Endodermal cell (in vitro differentiated cells): ENCODE measurements around the gene NLRP3. TPM values are rescaled to one million over a fixed set of nuclear protein-coding genes. Genes with fewer than 3 reads are reported as not detected.
A peak's percentile ranks its signal among the peaks of the same experiment; 100 is the strongest.

Source experiments
- DNase-seq: peaks from one replicate; pipeline ENCODE4 v3.0.0-alpha.2; 2017
- H3K27ac ChIP-seq: 2 replicates; pipeline ENCODE4 v1.5.1; 2013; ENCODE audit warnings: mild to moderate bottlenecking, low read depth, low read length, moderate library complexity
- H3K27me3 ChIP-seq: 2 replicates; pipeline ENCODE4 v1.6.1; 2013; ENCODE audit warnings: mild to moderate bottlenecking, low read length, moderate library complexity; ENCODE audit not compliant: insufficient read depth, control insufficient read depth, poor library complexity, severe bottlenecking
- H3K36me3 ChIP-seq: 2 replicates; pipeline ENCODE4 v1.7.0; 2013; ENCODE audit warnings: mild to moderate bottlenecking, low read length, moderate library complexity; ENCODE audit not compliant: control insufficient read depth, insufficient read depth
- H3K4me1 ChIP-seq: one replicate; pipeline ENCODE4 v1.7.0; 2013; ENCODE audit warnings: low read length; ENCODE audit not compliant: control insufficient read depth, insufficient read depth
- H3K4me3 ChIP-seq: 2 replicates; pipeline ENCODE4 v1.5.1; 2013; ENCODE audit warnings: mild to moderate bottlenecking, low read length, moderate library complexity
- H3K9ac ChIP-seq: 2 replicates; pipeline ENCODE4 v1.6.1; 2013; ENCODE audit warnings: mild to moderate bottlenecking, low read length, moderate library complexity; ENCODE audit not compliant: poor library complexity, severe bottlenecking; ENCODE audit errors: extremely low read depth
- H3K9me3 ChIP-seq: 2 replicates; pipeline ENCODE4 v1.6.1; 2013; ENCODE audit warnings: mild to moderate bottlenecking, low read length, moderate library complexity; ENCODE audit not compliant: control insufficient read depth
- H3K27ac Mint-ChIP-seq: 2 replicates; pipeline ENCODE4 v1.8.0; 2020; ENCODE audit warnings: mixed read lengths
- H3K27me3 Mint-ChIP-seq: 2 replicates; pipeline ENCODE4 v1.8.0; 2021; ENCODE audit warnings: mild to moderate bottlenecking, mixed read lengths; ENCODE audit not compliant: insufficient read depth
- H3K36me3 Mint-ChIP-seq: 2 replicates; pipeline ENCODE4 v1.8.0; 2020; ENCODE audit warnings: low read depth, mixed read lengths
- H3K4me1 Mint-ChIP-seq: 2 replicates; pipeline ENCODE4 v1.8.0; 2020; ENCODE audit warnings: mixed read lengths
- H3K4me3 Mint-ChIP-seq: 2 replicates; pipeline ENCODE4 v1.8.0; 2020; ENCODE audit warnings: mild to moderate bottlenecking, moderate library complexity, mixed read lengths
- H3K9me3 Mint-ChIP-seq: 2 replicates; pipeline ENCODE4 v1.8.0; 2020; ENCODE audit warnings: mild to moderate bottlenecking, mixed read lengths
- CTCF ChIP-seq: fragments of 200-600 bp; sonication (generic); conservative IDR thresholded peaks from 2 replicates; pipeline ENCODE4 v1.5.0; 2021; ENCODE audit warnings: antibody characterized with exemption, mild to moderate bottlenecking
- WGBS, 2 experiments: methylation state at CpG; one replicate each; pipeline versions ENCODE4 v1.1.5 to v1.1.7; 2013; ENCODE audit warnings: missing lambda C conversion rate in 2 of 2, mixed read lengths in 1 of 2; ENCODE audit not compliant: insufficient coverage in 1 of 2, insufficient read length in 1 of 2; 5-methylcytosine and 5-hydroxymethylcytosine counted together
- total RNA-seq, 2 donors: library from RNA; stranded (reverse); fragmentation: NEBNext Ultra II Directional in 1 of 2; extraction: Animal tissue kit (Norgen Biotek cat#: 25700) in 1 of 2; gene quantifications; 2 replicates in 1 of 2; 3 replicates in 1 of 2; pipeline ENCODE4 v1.2.1, GENCODE V29; 2021

The NLRP3 gene
- total RNA-seq, 2 donors from 2014 or later, result 0.09 TPM; not detected in 1

- Mint-ChIP-seq H3K36me3 (peaks cover 3% of the 10 kb centered on the region), H3K4me1 (peaks cover 5% of the 10 kb centered on the region), H3K27ac (no peak overlapping the region), H3K4me3 (no peak overlapping the region), H3K9me3 (peaks cover 44% of the 10 kb centered on the region), H3K27me3 (peaks cover 10% of the 10 kb centered on the region)
- no peak overlapping the region for H3K27ac ChIP-seq
- no peak overlapping the region for H3K9ac ChIP-seq
- no peaks in the 10 kb centered on the region for H3K27me3 ChIP-seq
- H3K36me3 ChIP-seq, result no peaks in the 10 kb centered on the region
- DNase-seq, result no peak
- H3K9me3 ChIP-seq, result peaks cover 23% of the 10 kb centered on the region
- H3K4me1 ChIP-seq, result no peaks in the 10 kb centered on the region
- TF ChIP-seq CTCF, result no peak
- H3K4me3 ChIP-seq, result no peak overlapping the region
- whole genome bisulfite sequencing, 2 experiments, result 89 to 90% methylated on average over 6 of the region's 6 CpGs
Measured at GRCh38 chr1:247367786-247368422, 48.1 kb upstream of the NLRP3 start.

GRCh38 chr1:247368490-247369145, 47.4 kb upstream of the NLRP3 start:
- Histone ChIP-seq H3K4me1 (no peaks in the 10 kb centered on the region), H3K27me3 (no peaks in the 10 kb centered on the region), H3K4me3 (no peak overlapping the region), H3K36me3 (no peaks in the 10 kb centered on the region), H3K9me3 (peaks cover 23% of the 10 kb centered on the region), H3K9ac (no peak overlapping the region), H3K27ac (no peak overlapping the region)
- Mint-ChIP-seq H3K4me1 (peaks cover 5% of the 10 kb centered on the region), H3K36me3 (peaks cover 3% of the 10 kb centered on the region), H3K9me3 (peaks cover 40% of the 10 kb centered on the region), H3K4me3 (no peak overlapping the region), H3K27ac (no peak overlapping the region), H3K27me3 (peaks cover 6% of the 10 kb centered on the region)
- 90 to 96% methylated on average over 5 to 7 of the region's 7 CpGs for WGBS, 2 experiments
- TF ChIP-seq CTCF, result no peak
- no peak for DNase-seq

- no peaks in the 10 kb centered on the region for H3K36me3 ChIP-seq
- peaks cover 3% of the 10 kb centered on the region for H3K36me3 Mint-ChIP-seq
- H3K4me1 ChIP-seq, result no peaks in the 10 kb centered on the region
- H3K27me3 ChIP-seq, result no peaks in the 10 kb centered on the region
- H3K4me3 ChIP-seq, result no peak overlapping the region
- H3K27me3 Mint-ChIP-seq, result peaks cover 12% of the 10 kb centered on the region
- WGBS, 2 experiments, result 80 to 83% methylated on average over 9 to 16 of the region's 16 CpGs
- TF ChIP-seq CTCF, result no peak
- H3K9me3 Mint-ChIP-seq, result peaks cover 21% of the 10 kb centered on the region
- no peak for DNase-seq
- H3K4me3 Mint-ChIP-seq, result no peak overlapping the region
- no peak overlapping the region for H3K27ac ChIP-seq
- no peak overlapping the region for H3K9ac ChIP-seq
- H3K9me3 ChIP-seq, result peaks cover 5% of the 10 kb centered on the region
- H3K27ac Mint-ChIP-seq, result peak overlapping the region; percentile 17
- H3K4me1 Mint-ChIP-seq, result peaks cover 13% of the 10 kb centered on the region
Measured at GRCh38 chr1:247370786-247371732, 44.9 kb upstream of the NLRP3 start.
